Stomach (tissue), 4 donors: ENCODE data around the gene ARL6IP5.

ENCODE experiments used
- EP300 ChIP-seq: sonication (generic); formaldehyde crosslinking; IDR thresholded peaks from one replicate; pipeline ENCODE4 v1.6.1; 2017; ENCODE audit warnings: antibody characterized with exemption
- POLR2A ChIP-seq, 4 donors: fragments of 450-650 bp; IDR thresholded peaks; one replicate each; pipeline ENCODE4 v1.6.1; 2016; ENCODE audit warnings: antibody characterized with exemption in 4 of 4, control low read depth in 2 of 4, mild to moderate bottlenecking in 1 of 4, moderate library complexity in 1 of 4
- POLR2AphosphoS5 ChIP-seq, 3 donors: sonication (generic); formaldehyde crosslinking; IDR thresholded peaks; one replicate each; pipeline ENCODE4 v1.6.1; 2016; ENCODE audit warnings: antibody characterized with exemption in 3 of 3
- TF ChIP-seq, protein P1 (sequence below), 7 experiments: fragments of 450-650 bp in 4 of 7; fragments of 200-600 bp in 3 of 7; sonication (generic) in 3 of 7; IDR thresholded peaks; one replicate each; pipeline ENCODE4 v1.5.1; 2016 to 2019; ENCODE audit warnings: antibody characterized with exemption in 7 of 7, control low read depth in 2 of 7, mild to moderate bottlenecking in 1 of 7

DNA sequence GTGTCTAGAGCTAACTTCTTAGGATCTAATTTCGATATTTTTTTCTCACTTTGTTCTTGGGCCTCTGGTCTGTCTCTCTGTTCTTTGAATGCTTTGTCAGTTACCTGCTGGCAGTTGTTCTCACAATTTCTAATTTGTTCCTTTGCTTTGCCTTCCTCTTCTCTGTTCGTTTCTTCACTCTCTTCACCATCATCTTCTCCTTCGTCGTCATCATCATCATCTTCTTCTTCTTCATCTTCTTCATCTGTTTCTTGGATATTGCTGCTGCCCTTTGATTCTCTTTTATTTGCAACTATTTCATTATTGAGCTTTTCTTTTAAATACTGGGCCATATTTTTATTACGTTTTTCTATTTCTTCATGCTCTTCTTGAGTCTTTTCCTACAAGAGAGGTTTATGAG is 34.9 kb downstream of the ARL6IP5 start:
- TF ChIP-seq EP300: no peak
- TF ChIP-seq, protein P1, sequence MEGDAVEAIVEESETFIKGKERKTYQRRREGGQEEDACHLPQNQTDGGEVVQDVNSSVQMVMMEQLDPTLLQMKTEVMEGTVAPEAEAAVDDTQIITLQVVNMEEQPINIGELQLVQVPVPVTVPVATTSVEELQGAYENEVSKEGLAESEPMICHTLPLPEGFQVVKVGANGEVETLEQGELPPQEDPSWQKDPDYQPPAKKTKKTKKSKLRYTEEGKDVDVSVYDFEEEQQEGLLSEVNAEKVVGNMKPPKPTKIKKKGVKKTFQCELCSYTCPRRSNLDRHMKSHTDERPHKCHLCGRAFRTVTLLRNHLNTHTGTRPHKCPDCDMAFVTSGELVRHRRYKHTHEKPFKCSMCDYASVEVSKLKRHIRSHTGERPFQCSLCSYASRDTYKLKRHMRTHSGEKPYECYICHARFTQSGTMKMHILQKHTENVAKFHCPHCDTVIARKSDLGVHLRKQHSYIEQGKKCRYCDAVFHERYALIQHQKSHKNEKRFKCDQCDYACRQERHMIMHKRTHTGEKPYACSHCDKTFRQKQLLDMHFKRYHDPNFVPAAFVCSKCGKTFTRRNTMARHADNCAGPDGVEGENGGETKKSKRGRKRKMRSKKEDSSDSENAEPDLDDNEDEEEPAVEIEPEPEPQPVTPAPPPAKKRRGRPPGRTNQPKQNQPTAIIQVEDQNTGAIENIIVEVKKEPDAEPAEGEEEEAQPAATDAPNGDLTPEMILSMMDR (IDR thresholded peaks at IDR 0.05): no peak
- TF ChIP-seq POLR2A (IDR thresholded peaks at IDR 0.05): no peak
- no peak for TF ChIP-seq POLR2AphosphoS5 (IDR thresholded peaks at IDR 0.05)
